DMS114 treated with DMSO at 0.1 percent for 48 hours (cell line): ENCODE measurements around the gene ARID5B.

Experiments used
- DNase-seq: peaks from one replicate; lab custom pipeline; 2025; ENCODE audit not compliant: unreplicated experiment; lab: John Stamatoyannopoulos, UW

Gene ARID5B

GRCh38 chr10:62092301-62093030, 191.0 kb downstream of the ARID5B start:
- DNase-seq: no peak

GRCh38 chr10:62093863-62094291, 192.4 kb downstream of the ARID5B start:
- DNase-seq: no peak

DNA sequence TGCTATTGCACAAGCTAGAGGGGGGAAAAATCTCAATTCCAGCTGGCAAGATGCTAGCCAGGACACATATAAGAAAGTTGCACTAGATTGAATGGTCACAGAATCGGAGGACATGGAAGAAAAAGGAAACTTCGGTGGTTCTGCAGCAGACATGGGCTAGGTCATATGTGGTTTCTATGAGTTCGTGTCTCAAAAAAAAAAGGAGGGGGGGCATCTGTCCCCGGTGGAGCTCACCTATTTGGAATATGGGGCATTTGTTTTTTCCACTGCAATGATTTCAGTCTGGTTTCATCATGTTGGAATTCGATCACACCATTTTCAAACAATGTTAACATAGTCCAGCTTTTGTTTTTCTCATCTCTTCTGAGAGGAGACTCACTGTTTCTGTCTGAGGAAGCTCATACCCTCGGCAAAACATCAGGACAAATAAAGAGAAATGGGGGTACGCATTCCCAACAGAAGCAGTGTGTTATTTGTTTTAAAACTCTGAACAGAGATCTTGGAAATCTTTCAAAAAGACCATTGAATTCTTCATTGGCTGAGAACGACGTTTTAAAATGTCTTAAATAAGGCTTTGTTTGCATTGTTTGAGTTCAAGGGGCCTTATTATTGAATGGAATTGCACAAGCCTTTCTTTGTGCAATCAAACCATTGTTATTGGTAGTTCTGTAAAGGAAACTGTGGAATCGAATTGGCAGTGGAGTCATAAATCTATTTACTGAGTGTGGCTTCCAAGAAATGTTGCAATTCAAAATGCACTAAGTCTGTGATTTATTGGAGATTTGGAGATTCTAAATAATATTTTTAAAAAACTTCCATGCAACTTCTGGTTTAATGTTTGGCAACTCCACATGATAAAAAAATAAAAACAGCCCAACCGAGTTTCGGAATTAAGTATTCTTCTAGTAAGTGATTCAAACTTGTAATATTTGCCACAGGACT, 194.0 kb downstream of the ARID5B start:
- DNase-seq: no peak

- no peak for DNase-seq
Observed at GRCh38 chr10:62096256-62096933, 194.9 kb downstream of the ARID5B start.

DNA sequence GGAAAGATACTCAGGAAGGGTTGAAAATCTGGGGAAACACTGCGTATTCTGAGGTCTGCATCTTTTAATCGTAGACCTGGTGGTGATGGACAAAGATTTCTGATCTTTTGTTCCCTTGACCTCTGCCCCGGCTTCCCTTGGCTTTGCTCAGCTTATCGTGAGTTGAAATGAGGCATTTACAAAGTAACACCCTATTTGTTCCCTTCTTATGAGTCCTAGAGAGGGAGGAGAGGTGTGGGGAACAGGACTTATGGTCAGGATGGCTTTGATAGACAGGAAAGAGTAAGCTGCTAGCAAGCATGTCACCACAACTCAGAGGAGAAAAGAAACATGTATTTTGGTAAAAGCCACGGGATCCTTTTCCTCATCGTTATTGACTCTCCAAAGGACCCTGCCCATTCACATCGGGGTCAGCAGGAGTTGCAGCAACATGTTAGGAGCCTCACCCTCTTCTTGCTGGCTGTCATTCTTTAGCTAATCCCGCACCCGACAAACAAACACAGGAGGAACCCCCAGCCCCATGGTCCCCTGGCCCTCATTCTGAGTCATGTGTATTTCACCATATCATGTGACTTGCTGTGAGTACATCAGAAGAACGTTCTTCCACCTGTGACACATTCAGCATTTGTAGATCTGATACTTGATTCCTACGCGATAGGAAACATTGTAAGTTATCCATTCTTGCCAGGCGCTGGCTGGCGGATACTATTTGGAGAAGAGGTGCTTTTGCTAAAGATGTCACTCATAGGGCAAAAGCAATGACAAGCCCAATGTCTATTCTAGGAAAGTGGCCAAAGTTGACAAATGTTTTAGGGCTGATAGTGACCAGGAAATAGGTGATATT, 197.0 kb downstream of the ARID5B start:
- DNase-seq: no peak

GRCh38 chr10:62099299-62099698, 197.8 kb downstream of the ARID5B start:
- no peak for DNase-seq

DNA sequence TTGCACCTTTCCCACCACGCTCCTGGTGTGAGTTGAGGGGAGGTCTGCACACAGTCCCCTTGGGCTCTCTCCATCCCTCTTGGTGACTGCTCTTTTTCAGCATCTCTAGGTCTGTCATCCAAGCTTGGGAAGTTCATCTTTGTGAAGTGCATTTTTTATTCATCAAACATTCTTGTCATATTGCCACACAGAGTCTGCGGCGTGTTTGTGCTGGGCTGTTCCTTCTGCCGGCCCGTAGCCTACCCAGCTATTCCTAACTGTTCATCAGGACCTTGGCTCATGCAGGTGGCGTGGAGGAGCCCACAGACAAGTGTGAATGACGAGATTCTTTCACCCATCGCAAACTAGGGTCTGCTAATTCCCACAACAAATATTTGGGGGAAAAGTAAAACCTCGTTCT, 202.4 kb downstream of the ARID5B start:
- DNase-seq: no peak

DNA sequence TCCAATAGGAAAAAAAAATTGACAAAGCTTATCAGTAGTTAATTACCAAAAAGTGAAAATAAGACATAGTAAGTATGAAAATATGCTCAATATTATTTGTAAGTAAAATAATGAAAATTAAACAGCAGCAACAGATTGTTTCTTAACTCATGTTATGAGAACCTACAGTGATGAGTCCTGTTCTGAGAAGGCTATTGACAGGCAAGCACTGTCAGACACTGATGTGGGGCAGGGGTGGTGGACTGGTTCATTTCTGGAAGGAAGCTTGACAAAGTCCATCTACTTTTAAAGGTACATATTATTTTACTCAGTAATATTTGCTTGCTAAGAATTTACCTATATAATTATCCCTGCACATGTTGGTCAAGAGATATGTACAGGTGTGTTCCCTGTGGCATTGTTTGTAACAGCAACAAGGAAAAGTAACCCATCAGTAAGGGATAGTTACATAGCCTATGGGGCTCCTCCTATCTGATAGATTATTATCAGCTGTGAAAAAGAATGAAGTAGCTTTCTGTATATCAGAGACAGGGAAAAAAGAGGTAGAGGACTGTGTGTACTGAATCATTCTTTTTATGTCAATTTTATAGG, 205.5 kb downstream of the ARID5B start:
- DNase-seq: no peak

- no peak for DNase-seq
Observed at GRCh38 chr10:62108759-62109586, 207.5 kb downstream of the ARID5B start.

GRCh38 chr10:62109587-62110293, 208.2 kb downstream of the ARID5B start:
- DNase-seq: no peak

- DNase-seq: no peak
Observed at GRCh38 chr10:62112300-62112699, 210.8 kb downstream of the ARID5B start.

- no peak for DNase-seq
Observed at GRCh38 chr10:62112963-62113362, 211.5 kb downstream of the ARID5B start.

GRCh38 chr10:62113680-62114079, 212.2 kb downstream of the ARID5B start:
- no peak for DNase-seq

GRCh38 chr10:62115321-62115720, 213.8 kb downstream of the ARID5B start:
- DNase-seq: no peak

DNA sequence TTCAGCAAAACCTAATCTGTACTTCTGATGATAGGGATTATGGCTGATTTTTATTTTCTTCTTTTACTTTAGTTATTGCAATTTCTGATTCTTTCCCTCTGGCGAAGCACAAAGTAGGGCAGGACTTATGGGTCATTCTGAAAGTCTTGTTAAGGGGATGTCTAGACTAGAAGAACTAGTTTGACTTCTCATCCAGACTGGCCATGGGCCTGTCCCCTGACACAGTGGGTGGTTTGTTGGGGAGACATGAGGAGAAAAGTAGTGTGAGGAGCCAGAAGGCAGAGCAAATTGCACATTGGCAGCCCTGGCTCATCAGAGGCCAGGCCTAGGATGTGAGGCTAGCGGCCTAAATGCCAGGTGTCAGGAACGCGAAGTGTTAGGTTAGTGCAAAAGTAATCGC, 214.3 kb downstream of the ARID5B start:
- no peak for DNase-seq

GRCh38 chr10:62116896-62117295, 215.4 kb downstream of the ARID5B start:
- DNase-seq: no peak

DNA sequence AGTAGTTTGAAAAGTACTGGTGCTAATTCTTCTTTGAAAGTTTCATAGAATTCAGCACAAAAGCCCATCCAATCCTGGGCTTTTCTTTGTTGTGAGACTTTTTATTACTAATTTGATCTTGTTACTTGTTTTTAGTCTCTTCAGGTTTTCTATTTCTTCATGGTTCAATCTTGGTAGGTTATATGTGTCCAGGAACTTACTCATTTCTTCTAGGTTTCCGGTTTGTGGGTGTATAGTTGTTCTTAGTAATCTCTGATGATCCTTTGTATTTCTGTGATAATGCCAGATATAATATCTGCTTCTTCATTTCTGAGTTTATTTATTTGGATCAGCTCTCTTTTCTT, 219.7 kb downstream of the ARID5B start:
- no peak for DNase-seq

GRCh38 chr10:62127975-62128374, 226.5 kb downstream of the ARID5B start:
- DNase-seq: no peak

- no peak for DNase-seq
Observed at GRCh38 chr10:62130948-62131347, 229.4 kb downstream of the ARID5B start.
